ENCODE results near the gene MYLK4. TPM values are rescaled to one million over a fixed set of nuclear protein-coding genes. Genes with fewer than 3 reads are reported as not detected.

Gene MYLK4
- total RNA-seq, 1 experiment from 2014 or later, result 0.64 TPM

GRCh38 chr6:2643935-2644539 is 106.7 kb downstream of the MYLK4 start:
- in situ Hi-C loops (cut with HindIII; ENCODE audit: low sequenced_read_pairs), result no loop called here

GRCh38 chr6:2643130-2643529 is 107.6 kb downstream of the MYLK4 start:
- no peak for DNase-seq (ENCODE audit: low spot score)
- in situ Hi-C loops (cut with HindIII; ENCODE audit: low sequenced_read_pairs), result no loop called here

More at GRCh38 chr6:2643935-2644539, 106.7 kb downstream of the MYLK4 start:
- no peak for DNase-seq (ENCODE audit: low spot score)

GRCh38 chr6:2641044-2641725 is 109.5 kb downstream of the MYLK4 start:
- in situ Hi-C loops (cut with HindIII; ENCODE audit: low sequenced_read_pairs), result no loop called here
- no peak for DNase-seq (ENCODE audit: low spot score)

- in situ Hi-C loops (cut with HindIII; ENCODE audit: low sequenced_read_pairs), result no loop called here
- DNase-seq (ENCODE audit: low spot score), result no peak
Measured at GRCh38 chr6:2640551-2640950, 110.2 kb downstream of the MYLK4 start.

DNA sequence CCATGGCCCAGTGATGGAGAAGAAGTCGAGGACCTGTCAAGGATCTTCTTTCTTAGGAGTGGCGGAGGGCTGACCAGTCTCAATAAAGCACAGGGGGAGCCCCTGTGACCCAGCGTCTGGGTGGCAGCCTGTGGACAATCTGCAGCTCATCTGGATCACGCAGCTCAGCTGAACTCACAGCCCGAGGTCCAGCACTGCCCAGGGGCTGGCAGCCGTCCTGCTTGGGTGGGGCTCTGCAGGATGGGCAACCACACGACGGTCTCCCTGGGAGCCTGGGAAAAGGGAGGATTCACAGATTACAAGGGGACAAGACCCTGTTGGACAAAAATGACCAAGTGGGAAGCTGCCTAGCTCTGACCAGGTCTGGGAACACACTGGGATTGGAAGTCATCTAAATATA is 110.8 kb downstream of the MYLK4 start:
- no peak for DNase-seq (ENCODE audit: low spot score)
- in situ Hi-C loops (cut with HindIII; ENCODE audit: low sequenced_read_pairs), result no loop called here

GRCh38 chr6:2639167-2639566 is 111.6 kb downstream of the MYLK4 start:
- DNase-seq (ENCODE audit: low spot score), result no peak
- in situ Hi-C loops (cut with HindIII; ENCODE audit: low sequenced_read_pairs), result no loop called here

DNA sequence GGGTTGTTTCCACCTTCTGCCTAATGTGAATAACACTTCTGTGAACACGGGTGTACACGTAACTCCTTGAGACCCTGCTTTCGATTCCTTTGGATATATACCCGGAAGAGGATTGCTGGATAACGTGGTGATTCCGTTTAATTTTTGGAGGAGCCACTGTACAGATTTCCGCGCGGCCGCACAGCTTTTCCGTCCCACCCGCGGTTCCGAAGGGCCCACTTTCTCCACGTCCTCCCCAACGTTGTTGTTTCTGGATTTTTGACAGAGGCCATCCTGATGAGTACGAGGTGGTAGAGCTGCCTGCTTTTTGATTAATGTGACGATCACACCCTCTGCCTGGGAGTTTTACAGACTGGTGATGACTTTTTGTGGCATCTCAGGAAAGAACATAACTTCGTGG is 114.0 kb downstream of the MYLK4 start:
- in situ Hi-C loops (cut with HindIII; ENCODE audit: low sequenced_read_pairs), result no loop called here

GRCh38 chr6:2635911-2636310 is 114.8 kb downstream of the MYLK4 start:
- DNase-seq (ENCODE audit: low spot score), result no peak
- in situ Hi-C loops (cut with HindIII; ENCODE audit: low sequenced_read_pairs), result no loop called here

More for the DNA sequence above, 114.0 kb downstream of the MYLK4 start:
- no peak for DNase-seq (ENCODE audit: low spot score)

GRCh38 chr6:2634139-2634964 is 116.4 kb downstream of the MYLK4 start:
- peak; percentile 81 for DNase-seq (ENCODE audit: low spot score)
- in situ Hi-C loops (cut with HindIII; ENCODE audit: low sequenced_read_pairs), result no loop called here

- peak; percentile 40 for DNase-seq (ENCODE audit: low spot score)
- in situ Hi-C loops (cut with HindIII; ENCODE audit: low sequenced_read_pairs), result no loop called here
Measured at GRCh38 chr6:2633736-2634135, 117.0 kb downstream of the MYLK4 start.

DNA sequence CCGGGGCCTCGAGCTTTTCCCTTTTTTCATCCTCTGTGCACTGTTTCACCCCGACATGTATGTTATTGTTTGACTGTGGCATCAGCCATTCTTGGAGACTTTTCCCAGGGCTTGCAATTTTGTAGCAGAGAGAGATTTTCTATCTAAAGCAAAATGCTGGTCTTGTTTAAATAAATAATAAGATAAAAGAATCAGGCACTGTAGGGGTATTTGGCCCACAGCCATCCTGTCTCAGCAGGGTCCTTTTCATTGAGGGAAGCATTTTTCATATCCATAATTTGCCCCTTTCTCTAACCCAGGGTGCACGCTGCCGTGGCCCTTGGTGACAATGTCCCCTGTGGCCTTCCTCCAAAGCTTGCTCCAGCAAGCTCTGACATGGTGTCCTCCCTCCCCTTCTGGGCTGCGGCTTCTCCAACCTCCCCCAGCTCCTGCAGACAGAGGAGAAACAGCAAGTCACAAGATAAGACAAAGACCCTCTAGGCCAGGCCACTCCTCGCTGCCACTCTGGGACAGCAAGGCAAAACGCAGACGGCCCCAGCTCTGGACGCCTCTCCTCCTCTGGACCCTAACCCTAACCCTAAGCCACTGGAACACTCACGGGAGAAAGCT is 117.6 kb downstream of the MYLK4 start:
- in situ Hi-C loops (cut with HindIII; ENCODE audit: low sequenced_read_pairs), result no loop called here
- peak; percentile 6 for DNase-seq (ENCODE audit: low spot score)

- peak; percentile 67 for DNase-seq (ENCODE audit: low spot score)
- in situ Hi-C loops (cut with HindIII; ENCODE audit: low sequenced_read_pairs), result no loop called here
Measured at GRCh38 chr6:2632368-2632767, 118.4 kb downstream of the MYLK4 start.

- peak; percentile 21 for DNase-seq (ENCODE audit: low spot score)
- in situ Hi-C loops (cut with HindIII; ENCODE audit: low sequenced_read_pairs), result no loop called here
Measured at GRCh38 chr6:2630891-2631571, 119.7 kb downstream of the MYLK4 start.

- DNase-seq (ENCODE audit: low spot score), result peak; percentile 36
- in situ Hi-C loops (cut with HindIII; ENCODE audit: low sequenced_read_pairs), result no loop called here
Measured at GRCh38 chr6:2630359-2630758, 120.4 kb downstream of the MYLK4 start.

DNA sequence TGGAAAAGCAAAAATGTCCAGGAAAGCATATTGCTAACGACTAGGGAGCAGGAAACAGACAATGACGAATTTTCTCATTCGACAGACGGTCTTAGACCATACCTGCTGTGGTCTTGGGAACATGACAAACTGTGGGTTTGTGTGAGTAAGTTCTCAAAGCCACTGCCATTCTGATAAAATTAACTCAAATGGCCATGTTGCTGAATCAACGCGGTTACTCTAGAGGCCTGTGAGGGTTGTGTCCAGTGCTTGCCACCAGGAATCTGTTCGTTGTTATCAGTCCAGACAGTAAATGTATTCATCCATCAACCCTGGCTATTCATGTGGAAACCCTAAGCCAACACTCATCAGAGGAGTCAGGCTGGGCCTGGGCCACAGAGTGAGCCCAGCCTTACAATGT is 124.3 kb downstream of the MYLK4 start:
- DNase-seq (ENCODE audit: low spot score), result peak; percentile 81
- in situ Hi-C loops (cut with HindIII; ENCODE audit: low sequenced_read_pairs), result no loop called here

DNA sequence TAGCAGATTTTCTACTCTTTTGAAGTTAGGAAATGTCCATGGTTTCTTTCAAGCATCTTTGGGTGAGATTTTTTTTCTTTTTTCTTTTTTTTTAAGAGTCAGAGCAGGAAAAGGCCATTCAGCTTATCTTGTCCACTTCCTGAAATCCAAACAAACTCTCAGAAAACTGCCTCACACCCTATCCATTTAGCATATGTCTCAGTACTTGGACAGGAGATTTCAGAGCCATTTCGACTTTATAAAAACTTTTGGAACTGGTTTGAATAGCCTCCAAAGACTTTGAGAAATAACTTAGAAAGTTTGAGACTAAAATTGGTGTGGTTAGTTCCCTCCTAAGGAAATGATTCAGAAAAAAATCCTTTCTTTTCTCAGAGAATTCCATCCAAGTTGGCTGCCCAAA is 125.1 kb downstream of the MYLK4 start:
- DNase-seq (ENCODE audit: low spot score), result no peak
- in situ Hi-C loops (cut with HindIII; ENCODE audit: low sequenced_read_pairs), result no loop called here

GRCh38 chr6:2624177-2624576 is 126.5 kb downstream of the MYLK4 start:
- in situ Hi-C loops (cut with HindIII; ENCODE audit: low sequenced_read_pairs), result no loop called here
- no peak for DNase-seq (ENCODE audit: low spot score)

- DNase-seq (ENCODE audit: low spot score), result no peak
- in situ Hi-C loops (cut with HindIII; ENCODE audit: low sequenced_read_pairs), result no loop called here
Measured at GRCh38 chr6:2623295-2623694, 127.4 kb downstream of the MYLK4 start.

GRCh38 chr6:2622671-2623070 is 128.1 kb downstream of the MYLK4 start:
- in situ Hi-C loops (cut with HindIII; ENCODE audit: low sequenced_read_pairs), result no loop called here
- no peak for DNase-seq (ENCODE audit: low spot score)
